Activated naive CD8-positive, alpha-beta T cell (primary cell): ENCODE measurements around the gene RNF6.

Source experiments
- H3K27ac Mint-ChIP-seq: one replicate; pipeline ENCODE4 v1.8.0; 2021; ENCODE audit warnings: mixed read lengths
- H3K27me3 Mint-ChIP-seq: one replicate; pipeline ENCODE4 v1.8.0; 2021; ENCODE audit warnings: mixed read lengths
- H3K36me3 Mint-ChIP-seq: one replicate; pipeline ENCODE4 v1.8.0; 2021; ENCODE audit warnings: mixed read lengths
- H3K4me1 Mint-ChIP-seq: one replicate; pipeline ENCODE4 v1.8.0; 2021; ENCODE audit warnings: low read depth, mixed read lengths
- H3K4me3 Mint-ChIP-seq: one replicate; pipeline ENCODE4 v1.8.0; 2021; ENCODE audit warnings: mild to moderate bottlenecking, mixed read lengths
- H3K9me3 Mint-ChIP-seq: one replicate; pipeline ENCODE4 v1.8.0; 2021; ENCODE audit warnings: low read depth, mixed read lengths

Gene RNF6

DNA sequence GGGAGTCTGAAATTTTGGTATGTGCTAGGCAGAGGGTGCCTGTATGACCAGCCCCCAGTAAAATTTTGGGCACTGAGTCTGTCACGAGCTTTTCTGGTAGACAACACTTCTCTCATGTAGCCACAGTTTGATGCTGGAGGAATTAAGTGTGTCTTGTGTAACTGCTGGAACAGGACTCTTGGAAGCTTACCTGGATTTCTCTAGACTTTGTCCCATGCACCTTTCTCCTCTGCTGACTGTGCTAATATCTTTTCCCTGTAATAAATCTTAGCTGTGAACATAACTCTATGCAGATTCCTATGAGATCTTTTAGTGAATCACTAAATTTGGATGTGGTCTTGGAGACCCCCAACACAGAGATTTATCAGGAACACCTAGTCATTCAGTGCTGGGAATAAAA, 13.8 kb downstream of the RNF6 start:
- no peak overlapping the region for H3K4me3 Mint-ChIP-seq
- H3K27ac Mint-ChIP-seq = no peak overlapping the region
- peaks cover 5% of the 10 kb centered on the region for H3K4me1 Mint-ChIP-seq
- H3K27me3 Mint-ChIP-seq = no peaks in the 10 kb centered on the region
- no peaks in the 10 kb centered on the region for H3K9me3 Mint-ChIP-seq
- peaks cover 16% of the 10 kb centered on the region for H3K36me3 Mint-ChIP-seq

DNA sequence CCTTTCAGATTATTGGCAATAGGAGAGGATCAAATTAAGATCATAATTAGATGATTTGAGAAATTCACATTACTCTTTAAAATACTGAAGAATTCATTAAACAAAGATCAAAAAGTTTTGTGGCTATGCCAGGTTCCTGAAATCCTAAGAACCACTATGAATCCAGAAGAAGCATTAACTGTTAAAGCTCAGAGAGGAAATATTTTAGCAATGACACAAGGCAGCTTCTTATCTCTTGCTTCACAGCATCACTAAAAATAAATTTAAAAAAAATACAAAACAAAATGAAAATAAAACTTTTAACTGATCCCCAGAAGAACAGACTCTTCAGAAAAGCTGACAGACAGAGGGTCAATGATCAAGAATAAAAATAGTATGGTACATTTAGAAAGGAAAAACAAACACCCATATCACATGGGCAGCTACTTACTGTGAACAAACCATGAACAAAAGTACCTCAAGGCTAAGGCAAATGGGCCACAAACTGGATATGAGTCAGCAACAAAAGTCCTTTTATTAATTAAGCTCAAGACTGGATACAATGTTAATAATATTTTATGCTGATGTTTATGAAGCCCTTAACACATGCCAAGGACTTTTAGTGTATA, 19.6 kb downstream of the RNF6 start:
- Mint-ChIP-seq H3K4me3 (no peak overlapping the region), H3K36me3 (peaks cover 18% of the 10 kb centered on the region), H3K27me3 (no peaks in the 10 kb centered on the region), H3K4me1 (no peaks in the 10 kb centered on the region), H3K9me3 (peaks cover 1% of the 10 kb centered on the region), H3K27ac (no peak overlapping the region)

DNA sequence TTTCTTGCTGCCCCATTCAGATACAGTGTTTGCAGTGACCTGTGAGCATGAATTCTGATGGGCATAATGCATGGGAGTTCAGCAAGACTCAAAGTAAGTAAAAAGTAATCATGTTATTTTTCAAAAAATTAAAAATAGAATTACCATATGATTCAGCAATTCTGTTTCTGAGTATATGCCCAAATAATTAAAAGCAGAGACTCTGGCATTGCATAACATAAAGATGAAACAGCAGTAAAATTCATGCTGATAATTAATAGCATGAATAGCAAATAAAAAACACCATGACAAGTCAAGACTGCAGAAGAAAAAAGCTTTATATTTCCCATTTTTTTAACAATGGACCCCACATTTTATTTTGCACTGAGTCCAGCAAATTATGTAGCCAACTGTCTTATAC, 21.3 kb downstream of the RNF6 start:
- Mint-ChIP-seq H3K4me3 (no peak overlapping the region), H3K27ac (no peak overlapping the region), H3K9me3 (peaks cover 7% of the 10 kb centered on the region), H3K27me3 (no peaks in the 10 kb centered on the region), H3K4me1 (no peaks in the 10 kb centered on the region), H3K36me3 (peaks cover 23% of the 10 kb centered on the region)

DNA sequence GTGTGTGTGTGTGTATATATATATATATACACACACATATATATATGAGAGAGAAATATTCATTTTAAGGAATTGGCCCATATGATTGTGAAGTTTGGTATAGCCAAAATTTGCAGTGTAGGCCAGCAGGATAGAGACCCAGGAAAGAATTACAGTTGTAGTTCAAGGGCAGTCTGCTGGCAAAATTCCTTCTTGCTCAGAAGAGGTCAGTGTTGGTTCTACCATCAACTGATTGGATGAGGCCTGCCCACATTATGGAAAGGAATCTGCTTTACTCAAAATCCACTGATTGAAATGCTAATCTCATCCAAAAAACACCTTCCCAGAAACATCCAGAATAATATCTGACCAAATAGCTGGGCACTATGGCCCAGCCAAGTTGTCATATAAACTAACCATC, 24.0 kb downstream of the RNF6 start:
- Mint-ChIP-seq H3K36me3 (peaks cover 38% of the 10 kb centered on the region), H3K27ac (no peak overlapping the region), H3K27me3 (no peaks in the 10 kb centered on the region), H3K9me3 (peaks cover 18% of the 10 kb centered on the region), H3K4me1 (no peaks in the 10 kb centered on the region), H3K4me3 (no peak overlapping the region)

DNA sequence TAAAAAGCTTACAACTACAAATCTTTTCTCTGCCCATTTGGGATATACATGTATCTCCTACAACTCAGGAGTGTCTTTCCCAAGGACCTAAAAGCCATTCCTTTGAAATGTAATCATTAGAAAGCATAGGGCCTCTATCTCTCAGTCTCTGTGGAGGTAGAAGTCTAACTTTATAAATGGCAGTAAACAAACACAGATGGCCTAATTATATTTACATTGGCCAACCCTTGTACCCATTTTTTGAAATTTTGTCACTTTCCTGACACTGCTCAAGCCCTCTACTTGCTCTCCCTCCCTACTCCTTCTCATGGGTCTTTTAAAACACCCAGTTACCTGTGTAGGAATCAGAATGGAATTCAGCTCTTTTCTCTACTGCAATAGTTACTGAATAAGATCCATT, 24.8 kb downstream of the RNF6 start:
- Mint-ChIP-seq H3K4me3 (no peak overlapping the region), H3K27ac (no peak overlapping the region), H3K27me3 (no peaks in the 10 kb centered on the region), H3K9me3 (peaks cover 18% of the 10 kb centered on the region), H3K36me3 (peaks cover 36% of the 10 kb centered on the region), H3K4me1 (no peaks in the 10 kb centered on the region)

DNA sequence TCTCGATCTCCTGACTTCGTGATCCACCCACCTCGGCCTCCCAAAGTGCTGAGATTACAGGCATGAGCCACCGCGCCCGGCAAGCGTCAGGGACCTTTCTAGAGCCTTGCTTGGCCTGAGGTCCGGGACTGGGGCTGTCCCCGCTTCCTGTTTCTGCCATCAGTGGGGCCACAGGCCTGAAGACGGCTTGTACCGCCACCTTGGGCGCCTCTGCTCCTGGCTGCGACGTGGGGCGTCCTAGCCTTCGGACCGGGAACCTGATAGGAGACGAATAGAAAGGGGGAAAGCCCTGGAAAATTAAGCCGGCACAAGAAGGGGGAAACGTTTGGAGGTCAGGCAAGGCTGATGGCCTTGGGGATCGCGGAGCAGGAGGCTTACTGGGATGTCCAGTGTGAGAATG, 35.1 kb downstream of the RNF6 start:
- no peaks in the 10 kb centered on the region for H3K9me3 Mint-ChIP-seq
- no peaks in the 10 kb centered on the region for H3K36me3 Mint-ChIP-seq
- peak overlapping the region; percentile 90 for H3K4me3 Mint-ChIP-seq
- peak overlapping the region; percentile 96 for H3K27ac Mint-ChIP-seq
- H3K27me3 Mint-ChIP-seq = no peaks in the 10 kb centered on the region
- H3K4me1 Mint-ChIP-seq = peaks cover 20% of the 10 kb centered on the region

DNA sequence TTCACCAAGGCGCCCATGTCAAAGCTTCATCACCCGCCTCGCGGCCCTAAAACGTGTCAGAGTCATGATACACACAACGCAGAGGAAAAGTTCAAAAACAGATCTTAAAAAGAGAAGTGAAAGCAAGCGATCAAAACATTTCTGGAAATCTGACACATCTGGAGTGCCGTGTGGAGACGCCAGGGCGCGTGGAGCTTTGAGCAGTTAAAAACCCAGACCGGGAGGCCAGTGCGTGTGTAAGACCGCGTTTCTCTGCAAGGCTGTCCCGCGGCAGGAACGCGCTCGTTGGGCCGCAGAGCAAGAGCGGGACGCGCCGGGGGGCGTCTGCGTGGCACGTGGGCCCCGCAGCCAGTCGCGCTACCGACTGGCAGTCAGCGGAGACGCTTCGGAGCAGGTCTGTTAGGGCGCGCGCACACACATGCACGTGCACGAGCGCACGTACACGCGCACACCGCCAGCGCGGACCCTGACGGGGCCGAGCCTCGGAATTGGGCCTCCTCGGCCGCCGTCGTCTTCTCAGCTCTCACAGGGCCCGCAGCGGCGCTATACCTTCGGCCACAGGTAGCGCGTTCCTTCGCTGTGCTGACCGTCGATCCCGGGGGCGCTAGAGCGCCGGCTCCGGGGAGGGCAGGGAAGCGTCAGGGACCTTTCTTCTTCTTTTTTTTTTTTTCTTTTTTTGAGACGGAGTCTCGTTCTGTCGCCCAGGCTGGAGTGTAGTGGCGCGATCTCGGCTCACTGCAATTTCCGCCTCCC, 35.8 kb downstream of the RNF6 start:
- no peaks in the 10 kb centered on the region for H3K9me3 Mint-ChIP-seq
- H3K27me3 Mint-ChIP-seq = no peaks in the 10 kb centered on the region
- peak overlapping the region; percentile 90 for H3K4me3 Mint-ChIP-seq
- no peaks in the 10 kb centered on the region for H3K36me3 Mint-ChIP-seq
- peak overlapping the region; percentile 96 for H3K27ac Mint-ChIP-seq
- H3K4me1 Mint-ChIP-seq = peaks cover 20% of the 10 kb centered on the region

DNA sequence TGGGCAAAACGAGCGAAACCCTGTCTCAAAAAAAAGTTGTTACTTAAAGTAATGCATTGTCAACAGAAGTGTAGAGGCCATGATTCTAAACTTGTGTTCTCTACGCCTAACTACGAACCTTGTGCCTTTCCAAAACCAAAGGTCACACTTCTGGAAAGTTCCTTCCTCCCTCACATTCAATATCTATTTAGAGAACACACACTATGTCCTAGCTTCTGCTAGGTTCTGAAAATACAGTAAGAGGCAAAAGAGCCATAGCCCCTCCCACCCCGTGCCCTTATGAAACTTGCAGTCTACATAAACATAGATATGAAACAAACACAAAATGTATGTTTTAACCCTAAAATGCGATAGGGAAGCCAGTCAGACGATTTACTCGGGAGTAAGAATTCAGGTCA, 36.4 kb downstream of the RNF6 start:
- H3K9me3 Mint-ChIP-seq = no peaks in the 10 kb centered on the region
- no peaks in the 10 kb centered on the region for H3K36me3 Mint-ChIP-seq
- peak overlapping the region; percentile 90 for H3K4me3 Mint-ChIP-seq
- H3K4me1 Mint-ChIP-seq = peaks cover 20% of the 10 kb centered on the region
- H3K27ac Mint-ChIP-seq = peak overlapping the region; percentile 96
- no peaks in the 10 kb centered on the region for H3K27me3 Mint-ChIP-seq

DNA sequence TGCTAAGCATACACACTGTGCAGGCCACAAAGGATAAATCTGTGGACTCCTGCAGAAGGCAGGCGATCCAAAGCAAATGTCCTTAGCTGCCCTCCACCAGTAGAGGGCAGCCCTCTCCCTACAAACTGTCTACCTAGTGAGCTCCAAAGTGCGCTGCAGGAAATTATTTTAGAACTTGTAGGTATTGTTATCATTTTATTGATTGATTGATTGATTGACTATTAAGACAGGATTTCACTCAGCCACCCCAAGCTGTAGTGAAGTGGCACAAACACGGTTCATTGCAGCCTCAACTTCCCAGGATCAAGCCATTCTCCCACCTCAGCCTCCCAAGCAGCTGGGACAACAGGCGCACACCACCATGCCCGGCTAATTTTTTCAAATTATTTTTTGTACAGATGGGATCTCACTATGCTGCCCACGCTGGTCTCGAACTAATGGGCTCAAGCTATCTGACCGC, 37.3 kb downstream of the RNF6 start:
- Mint-ChIP-seq H3K9me3 (no peaks in the 10 kb centered on the region), H3K27ac (peak overlapping the region; percentile 88), H3K4me3 (peak overlapping the region; percentile 77), H3K27me3 (no peaks in the 10 kb centered on the region), H3K4me1 (peaks cover 20% of the 10 kb centered on the region), H3K36me3 (no peaks in the 10 kb centered on the region)

DNA sequence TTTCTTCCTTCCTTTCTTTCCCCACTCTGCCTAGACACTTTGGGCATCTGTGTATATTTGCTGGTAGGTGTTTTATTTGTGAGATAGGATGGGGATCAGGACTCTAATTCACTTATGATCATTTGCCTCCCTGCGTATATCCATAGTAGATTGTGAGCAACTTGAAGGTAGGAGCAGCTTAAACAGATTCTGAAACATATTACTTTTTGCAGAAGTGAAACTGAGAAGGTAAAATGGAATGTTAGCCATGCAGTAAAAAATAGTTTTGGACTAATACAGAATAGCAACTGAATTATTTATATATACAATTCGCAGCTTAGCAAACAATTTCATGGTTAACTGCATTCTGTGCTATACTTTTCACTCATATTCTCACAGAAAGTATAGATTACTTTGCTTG, 38.7 kb downstream of the RNF6 start:
- no peak overlapping the region for H3K27ac Mint-ChIP-seq
- peaks cover 20% of the 10 kb centered on the region for H3K4me1 Mint-ChIP-seq
- no peaks in the 10 kb centered on the region for H3K36me3 Mint-ChIP-seq
- no peaks in the 10 kb centered on the region for H3K9me3 Mint-ChIP-seq
- H3K27me3 Mint-ChIP-seq = no peaks in the 10 kb centered on the region
- H3K4me3 Mint-ChIP-seq = no peak overlapping the region

DNA sequence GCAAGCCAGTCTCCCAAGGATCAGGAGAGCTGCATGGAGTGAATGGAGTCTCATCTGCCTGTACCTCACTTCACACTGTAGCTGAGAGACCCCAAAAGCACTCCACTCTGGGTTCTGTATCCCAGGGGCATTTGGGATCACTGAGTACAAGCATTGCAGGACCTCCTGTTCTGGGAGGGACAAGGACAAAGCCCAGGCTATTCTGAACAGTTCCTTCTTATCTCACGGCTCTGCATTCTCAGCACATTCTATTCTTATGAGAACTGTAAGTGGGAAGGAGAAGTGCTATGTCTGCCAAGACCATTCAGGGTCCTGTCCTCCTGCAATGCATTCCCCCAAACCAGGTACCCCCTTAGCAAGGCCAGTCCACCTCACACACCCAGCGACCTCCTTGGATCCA, 42.8 kb downstream of the RNF6 start:
- no peaks in the 10 kb centered on the region for H3K9me3 Mint-ChIP-seq
- no peak overlapping the region for H3K4me3 Mint-ChIP-seq
- no peak overlapping the region for H3K27ac Mint-ChIP-seq
- H3K36me3 Mint-ChIP-seq = no peaks in the 10 kb centered on the region
- no peaks in the 10 kb centered on the region for H3K4me1 Mint-ChIP-seq
- H3K27me3 Mint-ChIP-seq = no peaks in the 10 kb centered on the region

DNA sequence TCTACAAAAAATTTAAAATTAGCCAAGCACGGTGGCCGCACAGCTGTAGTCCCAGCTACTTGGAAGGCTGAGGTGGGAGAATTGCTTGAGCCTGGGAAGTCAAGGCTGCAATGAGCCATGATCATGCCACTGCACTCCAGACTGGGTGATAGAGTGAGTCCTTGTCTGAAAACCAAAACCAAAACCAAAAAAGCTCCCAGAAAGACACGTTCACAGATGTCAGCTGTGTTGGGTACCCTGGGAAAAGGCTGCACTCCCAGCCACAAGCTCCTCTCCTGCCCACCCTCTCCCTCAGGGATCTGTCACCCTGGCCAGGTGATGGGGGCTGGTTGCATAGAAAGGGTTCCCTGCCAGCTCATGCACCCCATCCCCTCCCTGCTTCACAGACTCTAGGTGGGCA, 53.3 kb downstream of the RNF6 start:
- Mint-ChIP-seq H3K4me3 (no peak overlapping the region), H3K4me1 (no peaks in the 10 kb centered on the region), H3K27ac (no peak overlapping the region), H3K27me3 (peaks cover 5% of the 10 kb centered on the region), H3K36me3 (peaks cover 5% of the 10 kb centered on the region), H3K9me3 (no peaks in the 10 kb centered on the region)

DNA sequence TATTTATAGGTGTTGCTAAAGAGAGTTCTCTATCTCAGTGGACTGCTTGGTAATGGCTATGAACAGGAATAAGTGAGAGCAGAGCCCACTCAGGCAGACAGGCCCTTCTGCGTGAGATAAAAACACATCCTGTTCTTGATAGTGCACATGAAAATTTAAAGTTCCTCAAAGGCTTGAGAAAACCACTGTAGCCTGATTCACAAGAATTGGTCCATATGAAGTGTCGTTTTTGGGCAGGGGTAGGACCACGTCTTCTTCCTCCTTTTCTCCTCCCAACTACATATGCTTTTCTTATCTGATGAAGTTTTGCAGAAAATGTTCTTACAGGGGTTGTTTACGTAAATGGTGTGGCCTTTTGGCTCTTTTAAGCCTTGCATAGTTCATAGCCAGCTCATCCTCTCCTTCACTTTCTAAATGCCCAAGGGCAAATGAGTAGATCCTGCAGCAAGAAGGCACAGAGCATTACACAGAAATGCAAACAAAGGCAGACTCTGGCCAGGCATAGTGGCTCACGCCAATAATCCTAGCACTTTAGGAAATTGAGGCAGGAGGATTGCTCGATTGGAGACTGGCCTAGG, 53.8 kb downstream of the RNF6 start:
- H3K27ac Mint-ChIP-seq = no peak overlapping the region

DNA sequence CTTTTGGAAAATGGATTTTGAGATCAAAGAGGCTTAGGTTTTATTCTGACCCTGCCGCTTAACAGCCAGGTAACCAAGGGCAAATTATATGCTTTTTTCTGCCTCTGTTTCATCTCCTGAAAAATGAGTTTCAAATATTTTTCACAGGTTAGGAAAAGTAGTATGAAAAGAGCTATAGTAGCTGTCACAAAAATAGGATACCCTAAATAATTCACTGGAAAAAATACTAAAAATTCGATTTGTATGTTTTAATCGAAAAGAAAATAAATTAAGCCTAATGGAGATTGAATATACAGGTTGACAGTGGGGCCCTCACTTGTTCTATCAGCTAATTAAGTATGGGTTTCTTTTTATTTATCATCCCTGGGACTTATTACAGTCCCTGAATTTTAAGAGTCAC, 58.3 kb downstream of the RNF6 start:
- H3K9me3 Mint-ChIP-seq = no peaks in the 10 kb centered on the region
- H3K36me3 Mint-ChIP-seq = peaks cover 5% of the 10 kb centered on the region
- peaks cover 5% of the 10 kb centered on the region for H3K27me3 Mint-ChIP-seq
- H3K4me1 Mint-ChIP-seq = no peaks in the 10 kb centered on the region
- no peak overlapping the region for H3K4me3 Mint-ChIP-seq
- H3K27ac Mint-ChIP-seq = no peak overlapping the region

More for the DNA sequence above, 53.8 kb downstream of the RNF6 start:
- Mint-ChIP-seq H3K27me3 (peaks cover 5% of the 10 kb centered on the region), H3K9me3 (no peaks in the 10 kb centered on the region), H3K4me3 (no peak overlapping the region), H3K4me1 (no peaks in the 10 kb centered on the region), H3K36me3 (peaks cover 5% of the 10 kb centered on the region)
